GM18498 (cell line): ENCODE data around the gene LDLRAD4.
"Not testable (repeated sequence)": the region's sequence is repeated elsewhere in the genome, so short reads cannot be mapped to it uniquely, and the experiment has no call there.

Source experiments
- ATAC-seq: cut with Tn5 transposase; IDR thresholded peaks from one replicate; pipeline ENCODE4 v1.9.1; 2021; ENCODE audit warnings: mild to moderate bottlenecking, moderate library complexity; ENCODE audit not compliant: unreplicated experiment

Gene LDLRAD4

DNA sequence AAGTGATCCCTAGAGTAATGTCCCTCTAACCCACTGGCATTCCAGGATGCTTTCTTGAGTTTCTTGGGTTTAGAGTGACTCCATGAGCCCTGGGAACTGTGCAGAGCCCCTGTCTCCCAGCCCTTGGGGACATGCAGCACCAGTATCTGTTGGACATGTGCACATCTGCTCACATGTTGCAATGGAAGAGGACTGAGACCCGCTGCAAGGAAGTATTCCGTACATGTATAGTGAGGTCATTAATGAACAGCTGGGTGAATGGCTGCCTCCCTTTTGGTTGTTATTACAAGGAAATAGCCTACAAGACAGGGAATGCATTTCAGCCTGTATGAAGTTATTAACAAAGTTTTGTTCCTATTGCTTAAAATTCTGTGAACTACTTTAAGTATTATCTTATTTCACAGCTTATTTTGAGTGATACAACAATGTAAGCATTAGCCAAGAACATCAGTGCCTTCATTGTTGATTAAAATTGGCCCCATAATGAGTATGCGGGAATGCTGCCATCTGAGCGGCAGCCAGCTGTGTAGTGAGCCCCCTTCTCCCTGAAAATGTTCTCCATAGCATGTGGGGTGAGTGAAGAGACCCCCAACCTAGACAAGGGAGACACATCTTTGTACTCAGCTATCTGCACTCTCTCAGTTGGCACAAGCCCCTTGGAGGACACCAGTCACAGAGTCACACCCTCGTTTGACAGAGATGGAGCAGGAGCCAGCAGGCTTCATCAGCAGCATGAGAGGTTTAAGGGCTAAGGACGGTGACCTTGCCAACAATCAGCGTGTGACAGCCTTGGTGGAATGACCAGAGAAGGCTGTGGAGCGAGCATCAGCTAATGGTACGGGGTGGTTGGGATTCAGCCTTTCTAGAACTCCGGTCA is 420.4 kb downstream of the LDLRAD4 start:
- ATAC-seq = no peak

DNA sequence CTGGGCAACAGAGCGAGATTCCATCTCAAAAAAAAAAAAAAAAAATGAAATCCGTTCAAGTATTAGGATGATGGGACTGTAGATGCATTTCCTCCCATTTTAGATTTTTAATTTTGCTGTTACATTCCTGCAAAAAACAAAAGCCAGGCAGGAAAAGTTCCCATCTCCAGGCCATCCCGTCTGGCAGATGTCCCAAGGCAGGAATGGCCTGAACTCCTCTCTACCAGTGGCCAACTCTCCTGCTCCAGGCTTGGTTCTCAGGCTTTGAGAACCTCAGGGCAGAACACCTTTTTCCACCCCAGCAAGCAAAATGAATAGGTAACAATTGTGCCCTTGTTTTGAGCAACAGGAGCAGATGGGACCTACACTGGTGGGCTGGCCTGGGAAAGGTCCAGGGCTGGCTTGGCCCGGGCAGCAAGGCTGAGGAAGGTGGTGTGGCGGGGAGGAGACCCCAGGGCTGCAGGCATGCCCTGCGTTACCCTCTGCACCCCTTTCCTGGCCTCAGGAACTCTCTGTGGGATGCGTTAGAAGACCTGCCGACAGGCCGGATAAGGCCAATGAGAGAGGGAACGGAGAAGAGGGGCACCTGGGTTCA is 421.8 kb downstream of the LDLRAD4 start:
- no peak for ATAC-seq

DNA sequence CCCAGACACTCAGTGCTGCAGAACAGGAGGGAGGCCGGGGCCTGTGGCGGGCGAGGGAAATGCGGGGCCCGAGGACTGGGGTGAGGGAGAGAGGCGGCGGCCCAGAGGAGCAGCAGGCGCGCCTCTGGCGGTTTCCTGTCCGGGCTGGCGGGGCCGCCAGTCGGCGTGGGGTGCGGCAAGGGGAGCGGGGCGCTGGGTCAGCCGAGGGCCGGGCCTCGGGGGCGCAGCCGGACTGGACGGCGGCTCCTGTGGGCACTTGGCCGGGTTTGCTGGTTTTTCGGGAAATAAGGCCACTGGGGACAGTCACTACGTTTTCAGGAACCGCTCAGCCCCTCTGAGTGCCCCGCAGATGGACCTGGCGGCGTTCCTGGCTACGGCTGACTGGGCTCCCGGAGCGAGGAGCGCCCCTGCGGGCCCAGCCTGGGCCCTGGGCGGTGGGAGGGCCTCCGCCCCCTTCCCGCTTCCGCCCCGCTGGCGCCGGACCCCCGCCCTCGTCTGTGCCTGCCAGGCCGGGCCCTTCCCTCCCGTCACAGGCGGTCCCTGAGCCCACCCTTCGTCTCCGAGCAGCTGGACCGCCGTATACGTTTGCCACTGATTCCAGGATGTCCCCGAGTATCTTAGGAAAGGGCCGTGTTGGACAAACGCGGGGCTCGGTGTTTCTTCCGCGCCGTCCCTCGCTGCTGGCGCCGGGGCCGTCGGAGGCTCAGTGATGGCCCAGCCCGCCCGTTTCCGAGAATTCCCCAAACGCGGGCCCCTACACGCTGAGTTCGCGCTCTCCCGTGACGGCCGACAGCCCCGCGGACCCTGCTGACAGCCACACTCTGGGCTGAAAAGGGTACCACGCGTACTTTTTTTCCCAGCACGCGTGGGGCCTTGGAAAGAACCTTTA is 423.2 kb downstream of the LDLRAD4 start:
- ATAC-seq = no peak

DNA sequence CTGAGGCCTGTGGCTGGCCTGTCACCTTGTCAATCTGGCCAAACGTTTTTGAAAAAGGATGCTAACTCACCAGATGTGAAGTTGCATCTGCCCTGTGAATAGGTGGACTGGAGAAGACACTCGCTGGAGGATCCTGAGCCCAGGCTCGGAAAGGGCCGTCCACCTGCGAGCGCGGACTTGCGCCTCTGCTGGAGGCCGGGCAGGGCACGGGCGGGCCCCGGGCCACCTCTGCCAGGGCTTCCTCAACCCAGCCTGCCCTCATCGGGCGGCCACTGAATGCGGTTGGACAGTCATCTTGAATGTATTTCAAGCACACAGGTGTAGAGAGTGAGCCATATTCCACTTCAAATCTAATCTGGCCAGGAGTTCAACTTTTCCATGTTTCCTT is 423.9 kb downstream of the LDLRAD4 start:
- ATAC-seq = no peak

DNA sequence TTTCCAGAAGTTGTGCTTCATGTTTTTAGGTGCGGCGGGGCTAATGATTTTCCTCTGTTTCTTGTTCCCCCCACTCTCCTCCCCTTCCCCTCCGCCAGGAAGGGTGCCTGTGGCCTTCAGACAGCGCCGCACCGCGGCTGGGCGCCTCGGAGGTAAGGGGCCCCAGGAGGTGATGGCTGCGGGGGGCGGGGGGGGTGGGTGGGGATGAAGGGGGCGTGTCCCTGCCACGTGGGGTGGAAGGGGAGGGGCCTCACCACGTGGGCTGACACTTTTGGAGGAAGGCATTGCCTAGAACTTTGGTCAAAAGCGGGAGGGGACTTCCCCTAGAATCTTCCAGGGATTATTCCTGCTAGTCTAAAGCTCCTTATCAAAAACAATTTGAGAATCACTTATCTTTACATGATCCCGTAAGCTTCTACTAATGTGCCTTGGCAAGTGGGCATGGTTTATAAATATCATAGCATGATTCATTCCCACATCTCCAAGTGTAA is 424.7 kb downstream of the LDLRAD4 start:
- ATAC-seq = no peak

DNA sequence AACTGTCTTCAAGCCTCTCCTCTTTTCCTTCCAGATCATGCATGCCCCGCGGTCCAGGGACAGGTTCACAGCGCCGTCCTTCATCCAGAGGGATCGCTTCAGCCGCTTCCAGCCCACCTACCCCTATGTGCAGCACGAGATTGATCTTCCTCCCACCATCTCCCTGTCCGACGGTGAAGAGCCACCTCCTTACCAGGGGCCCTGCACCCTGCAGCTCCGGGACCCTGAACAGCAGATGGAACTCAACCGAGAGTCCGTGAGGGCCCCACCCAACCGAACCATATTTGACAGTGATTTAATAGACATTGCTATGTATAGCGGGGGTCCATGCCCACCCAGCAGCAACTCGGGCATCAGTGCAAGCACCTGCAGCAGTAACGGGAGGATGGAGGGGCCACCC is 426.5 kb downstream of the LDLRAD4 start:
- no peak for ATAC-seq

GRCh38 chr18:13646633-13647032 is 428.1 kb downstream of the LDLRAD4 start:
- no peak for ATAC-seq

- no peak for ATAC-seq
Observed at GRCh38 chr18:13647761-13648160, 429.2 kb downstream of the LDLRAD4 start.

DNA sequence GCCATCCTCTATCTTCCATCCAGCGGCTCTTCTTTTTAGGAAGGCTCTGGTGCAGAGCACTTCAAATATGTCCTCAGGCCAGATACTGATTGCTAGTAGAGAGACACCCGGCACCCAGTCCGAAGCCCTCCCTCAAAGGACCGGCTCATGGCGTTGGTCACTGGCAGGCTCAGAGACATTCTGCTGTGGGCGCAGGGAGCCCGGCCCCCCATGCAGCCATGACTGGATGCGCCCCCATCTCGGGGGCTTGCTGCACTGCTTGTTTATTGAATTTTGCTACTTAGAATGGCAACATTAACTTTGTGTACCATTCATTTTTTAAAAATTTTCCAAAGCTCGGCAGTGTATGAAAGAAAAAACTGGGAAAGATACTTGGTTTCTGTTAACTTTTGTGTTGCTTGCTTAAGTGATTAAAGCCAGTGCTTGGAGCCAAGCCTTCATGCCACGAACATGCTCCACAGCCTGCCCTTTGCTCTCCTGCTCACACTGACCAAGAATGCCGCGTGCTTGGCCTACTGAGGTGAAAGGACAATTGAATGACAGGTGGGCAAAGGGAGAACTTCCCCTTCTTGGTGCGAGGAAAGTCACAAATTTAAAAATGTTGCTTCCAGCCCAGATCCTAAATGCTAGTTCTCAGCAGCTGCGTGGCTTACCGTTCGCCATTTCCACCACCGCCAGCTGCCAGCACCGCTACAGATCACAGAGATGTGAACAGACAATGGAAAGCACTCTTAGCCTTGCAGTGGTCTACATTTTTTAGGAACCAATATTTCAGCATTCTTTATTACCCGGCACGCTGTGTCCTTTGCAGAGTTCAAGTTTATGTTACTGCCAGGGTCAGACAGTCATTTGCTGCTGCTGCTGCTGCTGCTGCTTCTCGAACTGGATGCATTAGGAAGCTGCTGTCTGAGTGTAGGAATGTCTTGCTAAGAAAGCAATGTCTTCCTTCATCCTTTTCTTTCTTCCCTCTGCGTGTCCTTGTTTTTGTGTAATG is 431.1 kb downstream of the LDLRAD4 start:
- ATAC-seq = no peak

DNA sequence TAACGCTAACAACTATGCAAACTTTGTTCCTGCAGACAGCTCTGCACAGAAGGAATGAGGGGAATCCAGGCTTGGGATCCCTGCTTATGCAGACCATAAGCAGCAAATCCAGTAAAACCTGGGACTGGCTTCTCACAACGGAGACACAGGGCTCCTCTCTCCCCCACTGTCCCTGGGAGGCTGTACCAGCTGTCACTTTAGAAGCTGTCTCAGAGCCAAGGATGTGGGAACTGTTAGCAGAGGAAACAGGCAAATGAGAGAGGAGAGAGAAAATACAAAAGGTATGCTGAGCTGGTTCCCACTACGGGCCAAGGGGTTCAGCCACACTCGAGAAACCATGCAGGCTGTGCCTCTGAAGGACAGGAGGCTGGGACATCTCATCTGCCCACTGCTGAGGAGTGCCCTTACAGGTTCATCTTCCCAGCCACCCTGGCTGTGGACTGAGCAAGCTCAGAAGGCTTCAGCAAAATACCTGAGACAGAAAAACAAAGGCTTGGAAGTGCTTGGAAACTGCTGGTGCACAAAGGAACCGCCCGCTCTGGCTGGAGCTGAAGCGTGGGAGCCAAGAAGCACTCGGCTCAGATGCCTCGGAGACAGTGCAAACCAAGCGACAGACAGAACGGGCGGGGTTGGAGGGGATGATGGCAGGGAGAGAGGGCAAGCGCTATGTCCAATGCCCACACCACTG is 435.3 kb downstream of the LDLRAD4 start:
- ATAC-seq = no peak

- ATAC-seq = no peak
Observed at GRCh38 chr18:13657974-13658373, 439.4 kb downstream of the LDLRAD4 start.

- no peak for ATAC-seq
Observed at GRCh38 chr18:13658436-13659204, 440.1 kb downstream of the LDLRAD4 start.

DNA sequence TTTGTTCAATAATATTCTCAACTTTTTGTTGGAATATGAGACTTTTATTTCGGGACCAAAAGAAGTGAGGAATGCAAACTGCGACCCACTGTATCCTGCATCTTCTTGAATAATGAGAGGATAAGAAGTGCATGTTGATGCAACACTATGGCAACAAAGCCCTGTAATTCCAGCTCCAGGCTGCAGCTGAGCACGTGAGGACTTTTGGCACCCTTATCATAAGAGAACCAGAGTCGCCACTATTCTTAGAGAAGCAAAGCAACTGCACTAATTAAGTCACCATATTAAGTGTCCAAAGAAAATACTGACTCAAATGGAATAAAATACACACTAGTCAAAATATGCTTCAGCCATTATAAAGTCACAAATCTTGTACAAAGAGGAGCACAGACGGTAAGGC is 441.9 kb downstream of the LDLRAD4 start:
- ATAC-seq = no peak

GRCh38 chr18:13661051-13661778 is 442.7 kb downstream of the LDLRAD4 start:
- ATAC-seq = no peak

DNA sequence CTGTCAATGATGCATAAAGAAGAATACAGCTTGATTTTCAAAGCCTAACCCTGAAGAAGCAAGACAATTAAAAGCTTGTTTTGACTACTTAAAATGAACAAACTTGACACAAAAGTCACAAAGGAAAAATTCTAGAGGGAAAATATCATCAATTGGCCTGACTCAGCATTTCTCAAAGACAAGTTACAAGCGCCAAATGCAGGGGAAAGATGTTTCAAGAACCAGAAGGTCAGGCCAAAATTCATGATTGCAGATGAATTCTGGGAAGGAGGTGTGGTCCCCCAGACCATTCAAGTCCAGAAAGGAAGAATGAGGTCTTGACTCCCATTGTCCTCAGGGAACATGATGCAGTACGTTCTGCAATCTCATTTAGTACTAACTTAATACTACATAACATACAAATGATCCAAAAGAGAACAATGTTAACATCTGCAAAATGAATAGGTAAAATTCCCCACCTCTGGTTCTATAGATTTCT is 443.3 kb downstream of the LDLRAD4 start:
- ATAC-seq = no peak

DNA sequence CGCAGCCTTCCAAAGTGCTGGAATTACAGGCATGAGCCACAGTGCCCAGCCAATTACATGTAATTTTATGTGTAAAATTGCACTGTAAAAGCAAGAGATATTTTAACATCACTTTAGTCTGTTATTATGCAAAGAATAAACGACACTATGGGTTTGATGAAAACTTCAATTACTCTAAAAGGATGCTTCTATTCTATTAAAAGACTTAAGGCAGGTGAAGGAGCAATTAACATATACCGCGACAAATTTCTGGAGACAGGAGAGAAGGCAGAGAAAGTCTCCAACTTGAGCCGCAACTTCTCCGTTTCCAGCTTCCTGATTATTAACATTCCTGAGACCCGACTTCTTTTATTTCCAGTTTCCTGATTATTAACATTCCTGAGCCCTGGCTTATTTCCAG is 454.1 kb downstream of the LDLRAD4 start:
- ATAC-seq = no peak

DNA sequence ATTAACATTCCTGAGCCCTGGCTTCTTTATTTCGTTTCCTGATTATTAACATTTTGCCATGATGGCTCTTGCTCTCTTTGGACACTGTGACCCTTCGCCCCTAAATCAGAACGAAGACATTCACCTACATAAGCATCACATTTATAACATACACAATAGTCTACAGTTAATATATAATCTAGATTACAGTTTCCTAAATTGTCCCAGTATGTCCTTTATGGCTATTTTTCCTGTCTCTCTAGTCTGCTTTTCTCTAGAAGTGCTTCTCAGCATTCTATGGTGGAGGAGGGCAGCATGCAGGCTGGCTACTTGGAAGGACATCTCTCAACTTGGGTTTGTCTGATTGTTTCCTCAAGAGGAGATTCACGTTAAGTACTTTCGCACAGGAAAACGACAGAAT is 457.9 kb downstream of the LDLRAD4 start:
- ATAC-seq = no peak

- not testable (repeated sequence) for ATAC-seq
Observed at GRCh38 chr18:13677350-13677749, 458.8 kb downstream of the LDLRAD4 start.
